ENCODE data around the gene LRBA.
"Not testable (repeated sequence)": the region's sequence is repeated elsewhere in the genome, so short reads cannot be mapped to it uniquely, and the experiment has no call there.

The LRBA gene

GRCh38 chr4:150541681-150542080, 473.4 kb downstream of the LRBA start:
- TF ChIP-seq, protein P1, sequence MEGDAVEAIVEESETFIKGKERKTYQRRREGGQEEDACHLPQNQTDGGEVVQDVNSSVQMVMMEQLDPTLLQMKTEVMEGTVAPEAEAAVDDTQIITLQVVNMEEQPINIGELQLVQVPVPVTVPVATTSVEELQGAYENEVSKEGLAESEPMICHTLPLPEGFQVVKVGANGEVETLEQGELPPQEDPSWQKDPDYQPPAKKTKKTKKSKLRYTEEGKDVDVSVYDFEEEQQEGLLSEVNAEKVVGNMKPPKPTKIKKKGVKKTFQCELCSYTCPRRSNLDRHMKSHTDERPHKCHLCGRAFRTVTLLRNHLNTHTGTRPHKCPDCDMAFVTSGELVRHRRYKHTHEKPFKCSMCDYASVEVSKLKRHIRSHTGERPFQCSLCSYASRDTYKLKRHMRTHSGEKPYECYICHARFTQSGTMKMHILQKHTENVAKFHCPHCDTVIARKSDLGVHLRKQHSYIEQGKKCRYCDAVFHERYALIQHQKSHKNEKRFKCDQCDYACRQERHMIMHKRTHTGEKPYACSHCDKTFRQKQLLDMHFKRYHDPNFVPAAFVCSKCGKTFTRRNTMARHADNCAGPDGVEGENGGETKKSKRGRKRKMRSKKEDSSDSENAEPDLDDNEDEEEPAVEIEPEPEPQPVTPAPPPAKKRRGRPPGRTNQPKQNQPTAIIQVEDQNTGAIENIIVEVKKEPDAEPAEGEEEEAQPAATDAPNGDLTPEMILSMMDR (IDR thresholded peaks at IDR 0.05; ENCODE audit: control insufficient read depth, insufficient read depth, low read depth, low read length, missing control alignments) = no peak
- DNase-seq (ENCODE audit: low read depth) = no peak

DNA sequence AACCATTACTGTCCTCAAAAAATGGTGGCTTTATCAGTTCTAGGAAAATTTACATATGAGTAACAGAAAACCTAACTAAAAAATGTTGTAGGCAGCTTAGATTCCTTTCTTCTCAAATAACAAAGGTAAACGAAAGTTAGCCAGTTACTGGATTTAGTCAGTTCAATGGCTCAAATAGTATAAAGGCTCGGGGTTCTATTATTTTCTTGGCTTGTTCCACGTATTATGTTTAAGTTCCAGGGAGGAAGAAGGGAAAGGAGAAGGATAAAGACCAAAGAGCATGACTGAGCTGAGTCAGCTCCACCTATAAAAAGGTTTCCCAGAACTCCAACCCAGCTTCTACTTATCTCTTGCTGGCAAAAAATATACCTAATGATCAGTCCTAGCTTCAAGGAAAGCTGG, 474.1 kb downstream of the LRBA start:
- DNase-seq (ENCODE audit: low read depth) = no peak
- no peak overlapping the region for H3K4me3 ChIP-seq (ENCODE audit: control insufficient read depth, low read depth, low read length)
- TF ChIP-seq, protein P1 (IDR thresholded peaks at IDR 0.05; ENCODE audit: control insufficient read depth, insufficient read depth, low read depth, low read length, missing control alignments) = no peak

More at GRCh38 chr4:150541681-150542080, 473.4 kb downstream of the LRBA start:
- no peak overlapping the region for H3K4me3 ChIP-seq (ENCODE audit: control insufficient read depth, low read depth, low read length)

GRCh38 chr4:150540536-150540935, 474.5 kb downstream of the LRBA start:
- TF ChIP-seq, protein P1 (IDR thresholded peaks at IDR 0.05; ENCODE audit: control insufficient read depth, insufficient read depth, low read depth, low read length, missing control alignments) = no peak
- no peak for DNase-seq (ENCODE audit: low read depth)
- no peak overlapping the region for H3K4me3 ChIP-seq (ENCODE audit: control insufficient read depth, low read depth, low read length)

DNA sequence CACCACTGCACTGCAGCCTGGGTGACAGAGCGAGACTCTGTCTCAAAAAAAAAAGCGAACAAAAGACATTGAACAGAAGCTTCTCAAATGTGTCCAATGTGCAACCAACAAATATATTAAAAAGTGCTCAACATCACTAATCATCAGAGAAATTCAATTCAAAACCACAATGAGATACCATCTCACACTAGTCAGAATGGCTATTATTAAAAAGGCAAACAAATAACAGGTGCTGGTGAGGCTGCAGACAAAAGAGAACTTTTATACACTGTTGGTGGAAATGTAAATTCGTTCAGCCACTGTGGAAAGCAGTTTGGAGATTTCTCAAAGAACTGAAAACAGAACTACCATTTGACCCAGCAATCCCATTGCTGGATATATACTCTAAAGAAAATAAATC, 477.2 kb downstream of the LRBA start:
- not testable (repeated sequence) for H3K4me3 ChIP-seq (ENCODE audit: control insufficient read depth, low read depth, low read length); DNase-seq (ENCODE audit: low read depth)

DNA sequence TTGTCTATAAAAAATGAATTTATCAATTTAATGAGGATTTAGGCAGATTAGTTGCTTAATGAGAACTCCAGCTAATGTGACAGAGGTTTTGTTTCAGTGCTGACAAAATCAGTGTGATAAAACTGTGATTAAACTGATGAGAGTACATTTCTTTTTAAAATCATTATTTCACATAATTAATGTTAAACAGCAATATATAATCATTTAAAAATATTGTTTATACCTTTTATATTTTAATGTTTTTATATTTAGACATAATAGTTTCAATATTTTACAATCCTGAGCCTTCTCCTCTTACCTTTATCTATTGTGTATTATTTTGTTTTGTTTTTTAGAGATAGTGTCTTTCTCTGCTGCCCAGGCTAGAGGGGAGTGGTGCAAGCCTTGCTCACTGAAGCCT, 480.3 kb downstream of the LRBA start:
- TF ChIP-seq, protein P1 (IDR thresholded peaks at IDR 0.05; ENCODE audit: control insufficient read depth, insufficient read depth, low read depth, low read length, missing control alignments) = no peak
- DNase-seq (ENCODE audit: low read depth) = no peak
- H3K4me3 ChIP-seq (ENCODE audit: control insufficient read depth, low read depth, low read length) = no peak overlapping the region

DNA sequence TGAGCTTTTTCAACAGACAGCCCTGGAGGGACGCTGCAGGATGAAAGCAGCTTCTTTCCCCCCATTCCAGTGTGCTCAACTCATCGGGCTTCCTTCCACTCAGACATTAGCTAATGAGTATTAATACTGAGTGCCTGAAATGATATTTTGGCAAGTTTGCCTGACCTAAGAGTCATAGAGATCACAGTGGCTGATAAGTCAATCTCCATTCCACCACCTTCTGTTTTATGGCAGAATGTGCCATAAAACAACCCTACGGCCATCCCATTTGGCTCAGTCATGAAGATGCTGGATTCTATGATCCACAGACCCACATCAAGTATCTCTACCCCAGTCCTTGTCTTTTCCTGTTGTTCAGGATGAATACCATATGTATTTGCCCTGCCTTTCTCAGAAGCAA, 481.4 kb downstream of the LRBA start:
- H3K4me3 ChIP-seq (ENCODE audit: control insufficient read depth, low read depth, low read length) = no peak overlapping the region
- no peak for DNase-seq (ENCODE audit: low read depth)
- TF ChIP-seq, protein P1 (IDR thresholded peaks at IDR 0.05; ENCODE audit: control insufficient read depth, insufficient read depth, low read depth, low read length, missing control alignments) = no peak

DNA sequence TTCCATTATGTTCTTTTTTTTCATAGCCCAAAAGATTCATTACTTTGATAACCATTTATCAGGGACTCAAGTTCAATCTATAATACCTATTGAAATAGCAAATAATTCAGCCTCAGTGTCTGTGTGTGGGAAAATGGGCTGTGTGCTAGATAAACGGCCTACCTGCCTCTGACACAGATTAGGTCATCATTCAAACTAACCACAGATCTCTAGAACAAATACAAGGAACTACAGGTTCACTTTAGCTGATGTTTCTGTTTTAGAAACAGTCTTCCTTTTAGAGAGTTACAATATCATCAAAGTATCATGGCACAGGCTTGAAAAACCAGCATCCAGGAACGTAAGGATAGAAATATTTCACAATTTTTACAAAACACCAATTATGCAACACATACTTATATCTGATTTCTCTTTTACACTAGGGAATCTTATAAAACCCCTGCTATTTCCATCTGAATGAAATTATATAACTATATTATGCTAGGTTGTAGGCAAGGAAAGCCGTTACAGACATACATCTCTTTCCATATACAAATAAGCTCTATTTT, 489.7 kb downstream of the LRBA start:
- TF ChIP-seq, protein P1 (IDR thresholded peaks at IDR 0.05; ENCODE audit: control insufficient read depth, insufficient read depth, low read depth, low read length, missing control alignments) = no peak
- DNase-seq (ENCODE audit: low read depth) = no peak
- H3K4me3 ChIP-seq (ENCODE audit: control insufficient read depth, low read depth, low read length) = no peak overlapping the region
